Measurements from ENCODE around the gene METAP2. TPM values are rescaled to one million over a fixed set of nuclear protein-coding genes. Genes with fewer than 3 reads are reported as not detected.

Gene METAP2
- total RNA-seq, 1 experiment from 2014 or later: 122 TPM

- Mint-ChIP-seq H3K27me3 (ENCODE audit: insufficient read depth, unreplicated experiment) (no peaks in the 10 kb centered on the region), H3K9me3 (ENCODE audit: unreplicated experiment) (no peaks in the 10 kb centered on the region), H3K4me3 (ENCODE audit: unreplicated experiment) (no peak overlapping the region), H3K4me1 (ENCODE audit: insufficient read depth, unreplicated experiment) (peaks cover 7% of the 10 kb centered on the region), H3K27ac (ENCODE audit: low read depth, unreplicated experiment) (no peak overlapping the region), H3K36me3 (ENCODE audit: insufficient read depth, unreplicated experiment) (no peaks in the 10 kb centered on the region)
- no peak for DNase-seq (ENCODE audit: unreplicated experiment)
- TF ChIP-seq, protein P1, sequence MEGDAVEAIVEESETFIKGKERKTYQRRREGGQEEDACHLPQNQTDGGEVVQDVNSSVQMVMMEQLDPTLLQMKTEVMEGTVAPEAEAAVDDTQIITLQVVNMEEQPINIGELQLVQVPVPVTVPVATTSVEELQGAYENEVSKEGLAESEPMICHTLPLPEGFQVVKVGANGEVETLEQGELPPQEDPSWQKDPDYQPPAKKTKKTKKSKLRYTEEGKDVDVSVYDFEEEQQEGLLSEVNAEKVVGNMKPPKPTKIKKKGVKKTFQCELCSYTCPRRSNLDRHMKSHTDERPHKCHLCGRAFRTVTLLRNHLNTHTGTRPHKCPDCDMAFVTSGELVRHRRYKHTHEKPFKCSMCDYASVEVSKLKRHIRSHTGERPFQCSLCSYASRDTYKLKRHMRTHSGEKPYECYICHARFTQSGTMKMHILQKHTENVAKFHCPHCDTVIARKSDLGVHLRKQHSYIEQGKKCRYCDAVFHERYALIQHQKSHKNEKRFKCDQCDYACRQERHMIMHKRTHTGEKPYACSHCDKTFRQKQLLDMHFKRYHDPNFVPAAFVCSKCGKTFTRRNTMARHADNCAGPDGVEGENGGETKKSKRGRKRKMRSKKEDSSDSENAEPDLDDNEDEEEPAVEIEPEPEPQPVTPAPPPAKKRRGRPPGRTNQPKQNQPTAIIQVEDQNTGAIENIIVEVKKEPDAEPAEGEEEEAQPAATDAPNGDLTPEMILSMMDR (IDR thresholded peaks at IDR 0.05; ENCODE audit: unreplicated experiment): no peak
- intact Hi-C loops (cut with micrococcal nuclease): loop anchor here (10.0 kb wide), 1 partner anchor 994 kb away; no protein-coding TSS in a partner anchor
- BruUV-seq (replicated peaks): no TSS peak
- CTCF ChIA-PET: interaction anchor here (0.5 to 2.2 kb wide), 6 partner anchors 35 to 733 kb away, joined by 3 to 9 read pairs (median 4); no protein-coding TSS in a partner anchor
- POLR2A ChIA-PET: interaction anchor here (0.8 to 1.4 kb wide), 3 partner anchors 64 to 466 kb away, joined by 3 to 5 read pairs (median 3); partner anchors contain the start of genes FGD6, METAP2 and VEZT
Observed at GRCh38 chr12:95538656-95539055, 64.7 kb downstream of the METAP2 start.

GRCh38 chr12:95541436-95541835, 67.5 kb downstream of the METAP2 start:
- ChIA-PET CTCF (interaction anchor here (0.6 kb wide), 1 partner anchor 469 kb away, joined by 5 read pairs; no protein-coding TSS in a partner anchor), POLR2A (no interaction called here)
- no peaks in the 10 kb centered on the region for H3K9me3 Mint-ChIP-seq (ENCODE audit: unreplicated experiment)
- no peaks in the 10 kb centered on the region for H3K27me3 Mint-ChIP-seq (ENCODE audit: insufficient read depth, unreplicated experiment)
- no peak overlapping the region for H3K4me3 Mint-ChIP-seq (ENCODE audit: unreplicated experiment)
- H3K4me1 Mint-ChIP-seq (ENCODE audit: insufficient read depth, unreplicated experiment): no peaks in the 10 kb centered on the region
- TF ChIP-seq, protein P1 (IDR thresholded peaks at IDR 0.05; ENCODE audit: unreplicated experiment): no peak
- DNase-seq (ENCODE audit: unreplicated experiment): no peak
- H3K27ac Mint-ChIP-seq (ENCODE audit: low read depth, unreplicated experiment): no peak overlapping the region
- intact Hi-C loops (cut with micrococcal nuclease): no loop called here
- no TSS peak for BruUV-seq (replicated peaks)
- no peaks in the 10 kb centered on the region for H3K36me3 Mint-ChIP-seq (ENCODE audit: insufficient read depth, unreplicated experiment)

GRCh38 chr12:95543305-95543704, 69.4 kb downstream of the METAP2 start:
- CTCF ChIA-PET: interaction anchor here (2.0 kb wide), 1 partner anchor 9 kb away, joined by 9 read pairs; no protein-coding TSS in a partner anchor
- BruUV-seq (replicated peaks): no TSS peak
- intact Hi-C loops (cut with micrococcal nuclease): no loop called here

GRCh38 chr12:95544756-95545155, 70.8 kb downstream of the METAP2 start:
- TF ChIP-seq, protein P1 (IDR thresholded peaks at IDR 0.05; ENCODE audit: unreplicated experiment): no peak
- Mint-ChIP-seq H3K36me3 (ENCODE audit: insufficient read depth, unreplicated experiment) (no peaks in the 10 kb centered on the region), H3K9me3 (ENCODE audit: unreplicated experiment) (no peaks in the 10 kb centered on the region), H3K4me3 (ENCODE audit: unreplicated experiment) (no peak overlapping the region), H3K27ac (ENCODE audit: low read depth, unreplicated experiment) (no peak overlapping the region), H3K4me1 (ENCODE audit: insufficient read depth, unreplicated experiment) (no peaks in the 10 kb centered on the region), H3K27me3 (ENCODE audit: insufficient read depth, unreplicated experiment) (no peaks in the 10 kb centered on the region)
- DNase-seq (ENCODE audit: unreplicated experiment): no peak
- ChIA-PET POLR2A (interaction anchor here (0.6 to 0.8 kb wide), 2 partner anchors 12 to 439 kb away, joined by 3 read pairs; no protein-coding TSS in a partner anchor), CTCF (interaction anchor here (0.6 to 2.0 kb wide), 2 partner anchors 10 to 571 kb away, joined by 3 to 9 read pairs; no protein-coding TSS in a partner anchor)
- intact Hi-C loops (cut with micrococcal nuclease): no loop called here
- no TSS peak for BruUV-seq (replicated peaks)

More at GRCh38 chr12:95543305-95543704, 69.4 kb downstream of the METAP2 start:
- H3K4me3 Mint-ChIP-seq (ENCODE audit: unreplicated experiment): no peak overlapping the region
- no peaks in the 10 kb centered on the region for H3K4me1 Mint-ChIP-seq (ENCODE audit: insufficient read depth, unreplicated experiment)
- H3K27me3 Mint-ChIP-seq (ENCODE audit: insufficient read depth, unreplicated experiment): no peaks in the 10 kb centered on the region
- H3K27ac Mint-ChIP-seq (ENCODE audit: low read depth, unreplicated experiment): no peak overlapping the region
- TF ChIP-seq, protein P1 (IDR thresholded peaks at IDR 0.05; ENCODE audit: unreplicated experiment): no peak
- H3K9me3 Mint-ChIP-seq (ENCODE audit: unreplicated experiment): no peaks in the 10 kb centered on the region
- no peaks in the 10 kb centered on the region for H3K36me3 Mint-ChIP-seq (ENCODE audit: insufficient read depth, unreplicated experiment)
- POLR2A ChIA-PET: interaction anchor here (0.6 kb wide), 1 partner anchor 9 kb away, joined by 3 read pairs; no protein-coding TSS in a partner anchor
- DNase-seq (ENCODE audit: unreplicated experiment): no peak

Measured in MCF 10A (cell line).